ENCODE measurements around the gene CNTLN.

DNA sequence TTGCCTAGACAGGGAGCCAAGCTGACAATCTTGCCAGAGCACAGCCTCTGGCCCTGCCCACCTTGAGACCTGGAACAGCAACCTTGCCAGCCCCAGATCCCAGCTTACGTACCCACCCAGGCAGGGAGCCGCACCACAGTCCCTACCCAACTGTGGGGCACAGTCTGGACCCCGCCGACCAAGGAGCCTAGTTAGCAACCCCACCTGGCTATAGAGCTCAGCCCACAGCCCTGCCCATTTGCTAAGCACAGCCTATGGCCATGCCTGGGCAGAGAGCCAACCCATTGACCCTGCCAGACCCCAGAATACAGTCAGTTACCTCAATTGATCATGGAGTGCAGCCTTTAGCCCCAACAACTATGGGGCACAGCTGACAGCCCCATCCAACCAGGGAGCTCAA is 346.1 kb downstream of the CNTLN start:
- TF ChIP-seq, protein P1, sequence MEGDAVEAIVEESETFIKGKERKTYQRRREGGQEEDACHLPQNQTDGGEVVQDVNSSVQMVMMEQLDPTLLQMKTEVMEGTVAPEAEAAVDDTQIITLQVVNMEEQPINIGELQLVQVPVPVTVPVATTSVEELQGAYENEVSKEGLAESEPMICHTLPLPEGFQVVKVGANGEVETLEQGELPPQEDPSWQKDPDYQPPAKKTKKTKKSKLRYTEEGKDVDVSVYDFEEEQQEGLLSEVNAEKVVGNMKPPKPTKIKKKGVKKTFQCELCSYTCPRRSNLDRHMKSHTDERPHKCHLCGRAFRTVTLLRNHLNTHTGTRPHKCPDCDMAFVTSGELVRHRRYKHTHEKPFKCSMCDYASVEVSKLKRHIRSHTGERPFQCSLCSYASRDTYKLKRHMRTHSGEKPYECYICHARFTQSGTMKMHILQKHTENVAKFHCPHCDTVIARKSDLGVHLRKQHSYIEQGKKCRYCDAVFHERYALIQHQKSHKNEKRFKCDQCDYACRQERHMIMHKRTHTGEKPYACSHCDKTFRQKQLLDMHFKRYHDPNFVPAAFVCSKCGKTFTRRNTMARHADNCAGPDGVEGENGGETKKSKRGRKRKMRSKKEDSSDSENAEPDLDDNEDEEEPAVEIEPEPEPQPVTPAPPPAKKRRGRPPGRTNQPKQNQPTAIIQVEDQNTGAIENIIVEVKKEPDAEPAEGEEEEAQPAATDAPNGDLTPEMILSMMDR (IDR thresholded peaks at IDR 0.05) = no peak
- TF ChIP-seq POLR2A (IDR thresholded peaks at IDR 0.05) = no peak
